Stimulated activated CD8-positive, alpha-beta memory T cell treated with anti-CD3 and anti-CD28 coated beads, Interleukin-4, amount 100 ng/mL, for 4 hours (primary cell): ENCODE results near the gene OR5AU1.
A peak's percentile ranks its signal among the peaks of the same experiment; 100 is the strongest.

Source experiments
- DNase-seq, 2 donors: peaks; one replicate each; pipeline ENCODE4 v3.0.0-alpha.2; 2020; ENCODE audit warnings: low read depth in 2 of 2, low spot score in 1 of 2

The OR5AU1 gene

DNA sequence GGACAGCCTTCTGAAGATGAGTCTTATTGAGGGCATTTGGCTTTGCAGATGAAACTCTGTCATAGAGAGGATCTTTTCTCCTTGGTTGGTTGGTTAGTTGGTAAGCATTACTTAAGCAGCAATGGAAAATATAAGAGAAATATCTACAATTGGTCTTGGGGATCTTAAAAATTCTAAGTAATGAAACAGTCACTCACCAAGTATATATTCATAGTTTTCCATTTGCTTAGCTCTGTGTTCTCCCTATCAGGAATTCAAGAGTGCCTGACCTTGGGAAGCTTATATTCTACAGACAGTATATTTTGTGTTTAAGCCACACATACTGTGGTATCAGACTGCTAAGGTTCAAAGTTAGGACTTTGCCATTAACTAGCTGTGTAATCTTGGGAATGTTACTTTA is at the start of gene OR5AU1:
Gene OR5AU1 (minus strand): TSS at position 101 of the 400 bp plus-strand sequence. CDS start 191 bp downstream, outside the sequence.
- DNase-seq = no peak

DNA sequence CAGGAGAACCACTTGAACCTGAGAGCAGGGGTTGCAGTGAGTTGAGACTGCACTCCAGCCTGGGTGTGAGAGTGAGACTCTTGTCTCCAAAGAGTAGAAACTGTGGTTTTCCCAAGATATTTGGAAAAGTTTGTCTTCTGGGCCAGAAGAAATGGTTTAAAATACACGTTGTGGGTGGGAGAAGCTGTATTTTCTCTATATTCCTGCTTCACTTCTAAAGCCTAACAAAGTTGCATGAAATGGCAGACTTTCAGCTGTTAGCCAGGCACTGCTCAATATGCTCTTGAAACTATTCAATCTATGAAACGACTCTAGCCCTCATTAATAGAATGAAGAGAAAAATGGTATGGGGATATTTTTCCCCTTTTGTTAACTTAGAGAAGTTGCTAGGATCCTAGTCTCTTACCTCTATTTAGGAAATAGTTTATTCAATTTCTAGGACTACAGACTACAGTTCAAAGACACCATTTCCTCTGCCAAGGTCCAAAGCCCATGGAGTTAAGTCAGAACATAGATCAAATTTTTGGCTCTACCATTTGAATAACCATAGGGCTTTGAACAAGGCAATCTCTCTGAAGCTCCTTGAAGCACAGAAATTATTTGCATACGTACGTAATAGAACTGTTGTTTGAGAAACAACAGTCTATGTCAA is 49.3 kb upstream of the OR5AU1 start:
- DNase-seq = no peak

DNA sequence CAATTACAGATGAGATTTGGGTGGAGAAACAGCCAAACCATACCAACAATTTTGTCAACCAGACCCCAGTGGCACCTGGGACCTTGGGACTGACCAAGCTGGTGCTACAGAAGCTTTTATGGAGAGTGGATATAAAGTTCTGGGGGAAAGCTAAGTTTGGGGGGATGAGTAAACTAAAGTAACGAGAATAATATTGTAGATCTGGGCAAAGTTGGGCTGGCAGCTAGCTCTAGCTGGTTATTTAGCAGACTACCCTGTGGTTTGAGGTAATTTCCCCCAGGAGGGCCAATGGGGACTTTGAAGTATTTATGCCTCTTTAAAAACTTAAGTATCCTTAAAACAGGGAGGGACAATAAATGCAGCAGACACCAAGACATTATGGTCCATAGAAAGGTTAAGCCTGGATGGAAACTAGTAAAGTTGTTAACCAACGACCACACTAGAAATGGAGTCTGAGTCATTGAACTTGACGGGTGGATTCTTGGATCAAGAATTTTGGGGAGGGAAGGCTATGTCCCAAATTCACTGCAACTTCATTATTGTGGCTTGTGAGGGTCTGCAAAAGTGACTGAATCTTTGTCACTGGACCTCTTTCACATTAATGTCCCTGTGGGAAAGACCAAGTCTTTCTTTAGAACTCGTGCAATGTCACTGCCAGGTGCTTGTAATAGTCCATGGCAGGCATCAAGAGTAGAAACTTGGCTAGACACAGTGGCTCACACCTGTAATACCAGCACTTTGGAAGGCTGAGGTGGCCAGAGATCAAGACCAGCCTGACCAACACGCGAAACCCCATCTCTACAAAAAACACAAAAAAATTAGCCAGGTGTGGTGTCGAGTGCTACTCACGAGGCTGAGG is 48.5 kb upstream of the OR5AU1 start:
- DNase-seq = no peak

DNA sequence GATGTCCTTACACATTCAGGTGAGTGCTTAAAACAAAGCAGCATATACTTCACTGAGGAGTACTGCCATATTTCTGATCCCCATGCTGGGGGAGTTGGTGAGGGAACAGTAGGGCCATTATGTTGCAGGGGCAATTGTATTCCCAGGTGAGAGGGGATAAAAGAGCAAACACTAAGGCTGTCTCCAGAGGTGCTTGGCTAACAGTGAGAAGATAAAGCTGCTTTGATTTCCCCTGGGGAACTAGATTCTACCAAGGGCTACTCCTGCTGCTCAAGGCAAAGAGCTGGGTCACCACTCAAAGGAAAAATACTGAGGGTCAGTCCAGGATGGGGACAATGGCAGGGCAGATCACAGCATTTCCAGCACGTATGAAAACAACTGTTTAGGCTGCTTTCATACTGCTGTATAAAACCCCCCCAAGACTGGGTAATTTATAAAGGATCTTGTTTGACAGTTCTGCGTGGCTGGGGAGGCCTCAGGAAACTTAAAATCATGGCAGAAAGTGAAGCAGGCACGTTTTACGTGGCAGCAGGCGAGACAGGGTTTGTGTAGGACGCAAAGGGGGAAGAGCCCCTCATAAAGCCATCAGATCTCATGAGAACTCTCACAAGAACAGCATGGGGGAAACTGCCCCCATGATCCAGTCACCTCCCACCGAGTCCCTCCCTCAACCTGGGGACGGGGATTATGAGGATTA is 47.8 kb upstream of the OR5AU1 start:
- no peak for DNase-seq

DNA sequence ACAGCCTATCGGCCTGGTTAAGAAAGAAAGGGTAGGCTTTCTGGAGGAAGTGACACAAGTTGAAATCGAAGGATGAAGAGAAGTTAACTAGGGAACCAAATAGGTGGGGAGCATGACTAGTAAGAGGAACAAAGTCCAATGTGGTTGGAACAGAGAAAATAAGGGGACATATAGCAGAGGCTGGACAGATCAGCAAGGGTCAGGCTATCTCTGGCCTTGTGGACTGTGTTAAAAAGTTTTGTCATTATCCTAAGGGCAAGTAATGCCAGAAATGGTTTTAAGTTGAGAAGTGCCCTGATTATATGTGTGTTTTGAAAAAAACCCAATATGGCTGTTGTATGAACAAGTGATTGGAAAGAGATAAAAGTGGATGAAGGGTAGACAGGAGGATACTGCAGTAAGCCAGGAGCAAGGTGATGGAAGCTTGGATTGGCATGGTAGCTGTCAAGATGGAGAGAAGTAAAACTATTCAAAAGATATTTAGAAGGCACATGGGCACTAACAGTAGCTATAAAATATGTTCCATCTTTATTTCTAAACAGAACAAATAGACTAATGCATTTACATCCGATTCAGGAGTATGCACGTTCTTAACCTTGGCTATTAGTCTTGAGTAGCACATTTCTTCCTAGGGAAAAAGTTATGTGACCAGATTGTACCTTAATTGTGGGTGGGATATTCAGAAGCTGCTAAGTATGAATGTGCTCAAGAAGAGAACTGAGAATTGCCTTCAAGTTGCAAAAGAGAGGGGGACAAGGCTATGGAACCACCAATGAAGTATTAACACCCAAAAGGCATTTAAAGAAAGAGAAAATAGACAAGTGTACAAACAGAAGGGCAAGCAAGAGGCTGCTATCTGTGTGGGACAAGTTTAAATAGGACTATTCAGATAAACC is 46.8 kb upstream of the OR5AU1 start:
- DNase-seq = no peak

DNA sequence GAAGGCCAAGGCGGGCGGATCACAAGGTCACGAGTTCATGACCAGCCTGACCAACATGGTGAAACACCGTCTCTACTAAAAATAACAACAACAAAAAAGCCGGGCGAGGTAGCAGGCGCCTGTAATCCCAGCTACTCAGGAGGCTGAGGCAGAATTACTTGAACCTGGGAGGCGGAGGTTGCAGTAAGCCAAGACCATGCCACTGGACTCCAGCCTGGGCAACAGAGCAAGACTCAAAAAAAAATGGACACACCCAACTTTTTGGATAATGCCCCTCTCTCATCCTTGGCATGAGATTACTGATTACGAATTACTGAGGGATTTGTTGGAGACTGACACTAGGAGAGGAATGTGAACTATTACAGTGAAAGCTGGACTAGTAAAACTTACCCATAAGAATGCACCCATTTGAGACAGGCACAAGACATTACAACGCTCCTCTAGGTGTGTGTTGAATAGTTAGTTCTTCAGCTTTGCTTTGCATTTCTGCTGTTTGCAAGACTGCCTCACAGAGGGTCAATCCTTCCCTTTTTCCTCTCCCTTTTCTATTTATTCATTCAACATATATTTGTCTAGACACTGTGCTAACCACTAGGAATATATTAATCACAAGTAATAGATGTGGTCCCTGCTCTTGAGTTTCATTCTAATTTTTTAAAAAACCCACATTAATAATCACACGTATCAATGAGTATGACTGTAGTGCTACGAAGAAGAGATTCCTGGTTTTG is 46.0 kb upstream of the OR5AU1 start:
- no peak for DNase-seq

DNA sequence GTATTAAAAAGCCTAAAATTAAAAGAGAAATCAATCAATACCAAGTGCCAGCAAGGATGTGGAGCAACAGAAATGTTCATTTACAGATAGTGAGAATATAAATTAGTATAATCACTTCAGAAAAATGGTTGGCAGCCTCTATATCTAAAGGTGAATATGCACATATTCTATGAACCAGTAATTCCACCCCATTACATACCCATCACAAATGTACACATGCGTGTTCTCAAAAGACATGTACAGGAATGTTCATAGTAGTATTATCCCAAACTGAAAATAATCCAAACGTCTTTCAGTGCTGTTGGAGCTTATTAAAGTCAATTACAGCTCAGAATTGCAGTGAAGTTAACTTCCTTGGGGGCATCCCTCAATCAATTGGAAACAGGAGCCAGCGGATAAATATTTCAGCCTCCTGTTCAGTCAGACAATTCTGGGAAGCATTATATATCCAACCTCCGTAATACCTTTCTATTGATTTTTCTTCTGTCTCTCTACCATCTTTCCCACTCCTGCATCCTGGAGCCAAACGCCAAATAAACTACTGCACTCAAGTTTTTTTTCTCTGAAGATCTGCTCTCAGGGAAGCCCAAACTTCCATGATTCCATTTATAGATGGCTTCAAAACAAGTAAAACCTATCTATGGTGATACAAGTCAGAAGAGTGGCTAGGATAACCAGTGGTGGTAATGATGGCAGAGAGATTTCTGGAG is 45.0 kb upstream of the OR5AU1 start:
- DNase-seq = no peak

DNA sequence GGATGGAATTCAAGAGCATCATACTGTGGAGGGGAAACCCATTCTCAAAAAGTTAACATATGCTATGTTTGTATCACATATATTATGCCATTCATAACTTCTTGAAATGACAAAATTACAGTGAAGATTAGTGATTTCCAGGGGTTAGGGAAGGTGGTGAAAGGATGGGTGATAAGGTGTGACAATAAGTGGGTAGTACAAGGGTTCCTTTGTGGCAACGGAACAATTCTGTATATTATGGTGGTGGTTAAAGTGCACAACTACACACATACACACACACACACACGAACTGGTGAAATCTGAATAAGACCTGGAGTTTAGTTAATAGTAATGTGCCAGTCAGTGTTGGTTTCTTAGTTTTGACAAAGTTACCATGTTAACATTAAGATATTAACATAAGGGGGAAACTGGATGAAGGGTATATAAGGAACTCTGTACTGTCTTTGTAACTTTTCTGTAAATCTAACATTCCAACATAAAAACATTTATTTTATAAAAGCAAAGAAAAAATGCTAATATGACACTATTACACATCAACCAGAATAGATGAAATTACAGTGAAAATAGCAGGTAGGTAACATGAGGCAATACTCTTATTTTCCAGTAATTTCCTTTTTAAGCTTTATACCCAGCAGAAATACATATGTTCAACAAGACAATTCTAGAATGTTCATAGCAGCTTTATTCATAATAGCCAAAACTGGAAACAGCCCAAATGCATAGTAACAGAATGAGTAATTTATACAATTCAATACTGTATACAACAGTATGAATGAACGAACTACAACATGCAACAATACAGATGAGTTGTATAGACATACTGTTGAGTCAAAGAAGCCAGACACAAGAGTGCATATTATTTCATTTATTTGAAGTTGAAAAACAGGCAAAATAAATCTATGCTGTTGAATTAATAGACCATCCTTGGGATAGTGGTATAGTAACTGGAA is 44.0 kb upstream of the OR5AU1 start:
- no peak for DNase-seq

DNA sequence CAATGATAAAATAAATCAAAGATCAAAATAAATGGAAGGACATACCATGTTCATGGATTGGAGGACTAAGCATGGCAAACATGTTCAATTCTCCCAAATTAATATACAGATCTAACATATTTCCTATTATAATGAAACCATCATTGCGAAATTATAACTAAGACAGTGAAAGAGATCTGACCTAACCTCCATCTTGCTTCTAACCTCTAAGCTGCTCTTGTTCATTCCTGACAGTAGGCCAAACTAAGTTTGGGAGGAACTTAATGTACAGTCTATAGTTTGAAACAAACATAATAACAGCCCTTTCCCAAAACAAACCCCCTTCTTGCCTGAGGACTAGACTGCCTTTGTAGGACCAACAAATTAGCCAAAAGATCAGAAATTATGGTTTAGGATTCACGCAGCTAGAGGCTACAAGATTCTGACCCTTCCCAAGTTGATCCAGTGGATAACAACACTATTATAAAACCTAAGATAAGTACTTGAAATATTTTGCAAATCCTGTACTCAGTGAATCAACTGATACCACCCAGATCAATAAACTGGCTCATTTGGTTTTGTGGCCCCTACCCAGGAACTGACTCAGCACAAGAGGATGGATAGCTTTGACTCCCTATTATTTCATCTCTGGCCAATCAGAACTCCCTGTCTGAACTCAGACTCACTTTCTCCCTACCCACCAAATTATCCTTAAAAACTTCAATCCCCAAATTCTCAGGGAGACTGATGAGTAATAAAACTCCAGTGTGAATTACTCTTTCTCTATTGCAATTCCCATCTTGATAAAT is 41.7 kb upstream of the OR5AU1 start:
- DNase-seq = no peak

DNA sequence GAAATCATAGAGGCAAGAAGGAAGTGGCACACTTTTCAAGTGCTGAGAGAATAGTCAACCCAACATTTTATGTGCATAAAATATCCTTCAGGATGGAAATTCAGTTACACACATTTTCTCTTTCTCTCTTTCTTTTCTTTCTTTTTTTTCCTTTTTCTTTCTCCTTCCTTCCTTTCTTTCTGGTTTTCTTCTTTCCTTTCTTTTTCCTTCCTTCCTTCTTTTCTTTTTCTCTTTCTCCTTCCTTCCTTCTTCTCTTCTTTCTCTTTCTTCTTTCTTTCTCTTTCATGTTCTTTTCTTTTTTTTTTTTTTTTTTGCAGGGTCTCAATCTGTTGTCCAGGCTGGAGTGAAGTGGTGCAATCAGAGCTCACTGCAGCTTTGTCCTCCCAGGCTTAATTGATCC is 38.7 kb upstream of the OR5AU1 start:
- no peak for DNase-seq

DNA sequence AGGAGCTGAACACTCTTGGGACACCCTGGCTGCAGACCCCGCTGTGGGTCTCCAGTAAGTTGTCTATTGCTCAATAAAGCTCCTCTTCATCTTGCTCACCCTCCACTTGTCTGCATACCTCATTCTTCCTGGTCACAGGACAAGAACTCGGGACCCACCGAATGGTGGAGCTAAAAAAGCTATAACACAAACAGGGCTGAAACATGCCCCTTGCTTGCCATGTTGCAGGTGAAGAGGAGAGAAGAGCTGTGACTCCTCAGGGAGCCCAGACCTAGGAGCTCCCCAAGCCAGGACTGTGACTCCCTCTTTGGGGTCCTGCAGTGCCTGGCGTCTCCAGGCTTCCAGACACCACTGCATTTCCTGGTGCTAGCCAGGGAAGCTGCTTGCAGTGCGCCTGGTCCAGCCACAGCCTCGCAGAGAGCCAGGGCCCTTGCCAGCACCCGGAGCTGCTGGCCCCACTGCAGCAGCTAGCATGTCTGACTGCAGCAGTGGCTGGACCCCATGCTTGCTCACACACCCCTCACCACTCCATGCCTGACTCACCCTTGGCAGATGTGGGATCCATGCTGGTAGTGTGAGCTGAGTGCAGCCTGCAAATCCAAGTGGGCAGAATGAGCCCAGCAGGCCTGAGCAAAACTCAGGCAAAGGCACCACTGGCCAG is 37.1 kb upstream of the OR5AU1 start:
- no peak for DNase-seq

DNA sequence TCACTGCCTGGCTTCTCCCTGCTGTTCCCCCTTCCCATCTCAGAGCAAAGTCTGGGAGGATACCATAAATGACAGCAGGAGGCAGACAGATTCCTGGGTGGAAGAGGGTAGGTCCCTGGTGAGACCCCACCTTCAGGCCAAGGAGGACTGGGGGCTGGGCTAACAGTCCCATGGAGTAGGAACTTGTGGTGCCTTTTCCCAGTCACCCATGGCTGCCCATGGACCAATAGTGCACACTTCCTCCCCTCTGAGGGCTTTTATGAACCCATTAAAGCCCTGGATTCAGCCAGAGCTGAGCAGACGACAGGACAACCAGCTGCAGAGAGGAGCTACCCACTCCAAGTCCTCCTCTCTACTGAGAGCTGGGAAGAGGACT is 36.6 kb upstream of the OR5AU1 start:
- no peak for DNase-seq

DNA sequence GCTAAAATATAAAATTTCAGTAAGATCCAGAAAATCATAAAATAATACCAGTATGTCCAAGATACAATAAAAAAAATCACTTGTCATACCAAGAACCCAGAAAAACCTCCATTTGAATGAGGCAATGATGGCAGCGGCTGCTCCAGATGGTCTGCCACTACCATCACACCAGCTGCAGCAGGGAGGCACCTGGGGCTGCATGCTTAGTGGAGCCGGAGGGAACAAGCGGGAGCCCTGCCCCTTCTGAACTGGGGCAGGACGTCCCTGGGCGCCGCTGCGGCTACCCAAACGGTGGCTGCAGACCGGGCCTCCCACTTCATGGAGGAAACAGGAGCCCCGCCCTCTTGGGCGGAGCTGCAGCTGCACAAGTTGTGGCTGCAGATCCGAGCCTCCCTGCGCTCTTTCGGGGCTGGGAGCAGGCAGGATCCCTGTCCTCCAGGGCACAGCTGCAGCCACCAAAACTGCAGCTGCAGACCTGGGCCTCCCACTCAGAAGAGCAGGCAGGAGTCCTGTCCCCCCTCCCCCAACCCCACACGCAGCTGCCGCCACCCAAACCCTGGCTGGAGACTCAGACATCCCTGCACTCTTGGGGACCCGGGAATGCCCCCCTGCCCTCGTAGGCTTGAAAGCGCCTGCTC is 36.1 kb upstream of the OR5AU1 start:
- DNase-seq = peak in 1 of 2 donors; percentile 17

DNA sequence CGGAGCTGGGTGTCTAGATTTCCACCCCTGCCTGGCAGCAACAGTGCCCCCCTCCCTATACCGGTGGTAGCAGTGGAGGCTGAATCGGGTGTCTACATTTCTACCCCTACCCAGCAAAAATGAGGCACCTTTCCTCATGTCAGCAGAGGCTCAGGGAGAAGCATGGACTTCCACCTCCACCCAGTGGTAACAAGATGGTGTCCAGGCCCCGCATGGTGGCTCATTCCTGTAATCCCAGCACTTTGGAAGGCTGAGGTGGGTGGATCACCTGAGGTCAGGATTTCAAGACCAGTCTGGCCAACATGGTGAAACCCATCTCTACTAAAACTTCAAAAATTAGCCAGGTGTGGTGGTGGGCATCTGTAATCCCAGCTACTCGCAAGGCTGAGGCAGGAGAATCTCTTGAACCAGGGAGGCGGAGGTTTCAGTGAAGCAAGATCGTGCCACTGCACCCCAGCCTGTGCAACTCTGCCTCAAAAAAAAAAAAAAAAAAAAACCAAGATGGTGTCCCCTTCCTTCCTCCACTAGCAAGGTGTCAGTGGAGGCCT is 35.5 kb upstream of the OR5AU1 start:
- no peak for DNase-seq

DNA sequence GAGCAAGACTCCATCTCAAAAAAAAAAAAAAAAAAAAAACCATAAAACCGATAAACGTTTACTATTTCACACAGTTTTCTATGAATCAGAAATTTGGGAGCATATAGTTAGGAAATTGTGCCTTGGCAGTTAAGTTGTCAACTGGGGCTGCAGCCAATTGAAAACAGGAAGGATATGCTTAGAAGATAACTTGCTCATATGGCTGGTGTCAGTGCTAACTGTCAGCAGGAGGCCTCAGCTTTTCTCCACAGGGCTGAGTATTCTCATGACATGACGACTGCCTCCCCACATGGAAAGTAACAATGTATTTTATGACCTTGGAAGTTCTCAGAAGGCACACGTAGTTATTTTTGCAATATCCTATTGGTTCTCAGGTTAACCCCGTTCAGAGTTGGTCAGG is 29.6 kb upstream of the OR5AU1 start:
- DNase-seq = no peak

DNA sequence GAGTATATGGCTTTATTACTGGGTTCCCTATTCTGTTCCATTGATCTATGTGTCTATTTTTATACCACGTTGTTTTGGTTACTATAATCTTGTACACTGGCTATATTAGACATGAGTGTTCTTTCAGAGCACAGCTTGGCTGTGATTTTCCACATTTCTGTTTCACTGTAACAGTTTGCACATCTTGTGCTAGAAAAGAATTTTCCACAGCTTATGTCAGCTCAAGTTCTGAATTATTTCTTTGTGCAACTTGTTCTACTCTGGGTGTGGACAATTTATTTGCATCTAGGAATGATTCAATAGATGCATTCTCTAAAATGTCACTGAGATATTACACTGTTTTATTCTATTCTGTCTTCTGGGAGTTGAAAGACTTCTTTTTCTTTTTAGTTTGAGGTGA is 28.4 kb upstream of the OR5AU1 start:
- DNase-seq = no peak

DNA sequence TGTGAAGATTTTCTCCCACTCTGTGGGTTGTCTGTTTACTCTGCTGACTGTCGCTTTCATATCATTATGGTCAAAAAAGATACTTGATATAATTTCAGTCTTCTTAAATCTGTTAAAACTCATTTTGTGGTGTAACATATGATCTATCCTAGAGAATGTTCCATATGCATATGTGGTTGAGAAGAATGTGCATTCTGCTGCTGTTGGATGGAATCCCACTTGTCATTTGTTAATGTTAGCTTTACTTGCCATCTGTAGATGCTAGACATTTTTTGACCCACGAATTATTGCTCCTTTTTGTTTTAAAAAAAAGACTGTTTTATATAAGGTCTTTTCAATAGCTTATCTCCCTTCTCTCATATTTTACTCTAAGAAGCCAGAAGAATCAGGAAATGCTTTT is 26.3 kb upstream of the OR5AU1 start:
- DNase-seq = no peak
